Measurements from ENCODE around the gene FCGR3B.
"Not testable (repeated sequence)": the region's sequence is repeated elsewhere in the genome, so short reads cannot be mapped to it uniquely, and the experiment has no call there.

DNA sequence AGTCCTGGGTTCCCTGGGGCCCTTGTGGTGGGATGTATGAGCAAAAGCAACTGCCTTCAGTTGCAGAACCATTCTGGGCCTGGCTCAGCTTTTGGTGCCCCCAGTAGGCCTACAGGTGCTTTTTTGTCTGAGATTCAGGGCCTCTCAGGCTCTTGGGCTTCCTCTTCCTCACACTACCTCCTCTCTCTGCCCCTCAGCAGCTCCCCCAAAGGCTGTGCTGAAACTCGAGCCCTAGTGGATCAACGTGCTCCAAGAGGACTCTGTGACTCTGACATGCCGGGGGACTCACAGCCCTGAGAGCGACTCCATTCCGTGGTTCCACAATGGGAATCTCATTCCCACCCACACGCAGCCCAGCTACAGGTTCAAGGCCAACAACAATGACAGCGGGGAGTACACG, 41.6 kb downstream of the FCGR3B start:
- TF ChIP-seq, protein P1, sequence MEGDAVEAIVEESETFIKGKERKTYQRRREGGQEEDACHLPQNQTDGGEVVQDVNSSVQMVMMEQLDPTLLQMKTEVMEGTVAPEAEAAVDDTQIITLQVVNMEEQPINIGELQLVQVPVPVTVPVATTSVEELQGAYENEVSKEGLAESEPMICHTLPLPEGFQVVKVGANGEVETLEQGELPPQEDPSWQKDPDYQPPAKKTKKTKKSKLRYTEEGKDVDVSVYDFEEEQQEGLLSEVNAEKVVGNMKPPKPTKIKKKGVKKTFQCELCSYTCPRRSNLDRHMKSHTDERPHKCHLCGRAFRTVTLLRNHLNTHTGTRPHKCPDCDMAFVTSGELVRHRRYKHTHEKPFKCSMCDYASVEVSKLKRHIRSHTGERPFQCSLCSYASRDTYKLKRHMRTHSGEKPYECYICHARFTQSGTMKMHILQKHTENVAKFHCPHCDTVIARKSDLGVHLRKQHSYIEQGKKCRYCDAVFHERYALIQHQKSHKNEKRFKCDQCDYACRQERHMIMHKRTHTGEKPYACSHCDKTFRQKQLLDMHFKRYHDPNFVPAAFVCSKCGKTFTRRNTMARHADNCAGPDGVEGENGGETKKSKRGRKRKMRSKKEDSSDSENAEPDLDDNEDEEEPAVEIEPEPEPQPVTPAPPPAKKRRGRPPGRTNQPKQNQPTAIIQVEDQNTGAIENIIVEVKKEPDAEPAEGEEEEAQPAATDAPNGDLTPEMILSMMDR (IDR thresholded peaks at IDR 0.05; ENCODE audit: low read depth, low read length, missing input control): not testable (repeated sequence)
- TF ChIP-seq GABPA (IDR thresholded peaks at IDR 0.05 in 1 of 2, conservative IDR thresholded peaks at IDR 0.05 in 1 of 2); HNF4A (conservative IDR thresholded peaks at IDR 0.05); NR2F2 (IDR thresholded peaks at IDR 0.05); FOXA2 (IDR thresholded peaks at IDR 0.05); YY1 (IDR thresholded peaks at IDR 0.05); RXRA (IDR thresholded peaks at IDR 0.05); FOXA1 (IDR thresholded peaks at IDR 0.05); JUND (IDR thresholded peaks at IDR 0.05); RAD21 (IDR thresholded peaks at IDR 0.05): not testable (repeated sequence)
- TF ChIP-seq, protein P2, sequence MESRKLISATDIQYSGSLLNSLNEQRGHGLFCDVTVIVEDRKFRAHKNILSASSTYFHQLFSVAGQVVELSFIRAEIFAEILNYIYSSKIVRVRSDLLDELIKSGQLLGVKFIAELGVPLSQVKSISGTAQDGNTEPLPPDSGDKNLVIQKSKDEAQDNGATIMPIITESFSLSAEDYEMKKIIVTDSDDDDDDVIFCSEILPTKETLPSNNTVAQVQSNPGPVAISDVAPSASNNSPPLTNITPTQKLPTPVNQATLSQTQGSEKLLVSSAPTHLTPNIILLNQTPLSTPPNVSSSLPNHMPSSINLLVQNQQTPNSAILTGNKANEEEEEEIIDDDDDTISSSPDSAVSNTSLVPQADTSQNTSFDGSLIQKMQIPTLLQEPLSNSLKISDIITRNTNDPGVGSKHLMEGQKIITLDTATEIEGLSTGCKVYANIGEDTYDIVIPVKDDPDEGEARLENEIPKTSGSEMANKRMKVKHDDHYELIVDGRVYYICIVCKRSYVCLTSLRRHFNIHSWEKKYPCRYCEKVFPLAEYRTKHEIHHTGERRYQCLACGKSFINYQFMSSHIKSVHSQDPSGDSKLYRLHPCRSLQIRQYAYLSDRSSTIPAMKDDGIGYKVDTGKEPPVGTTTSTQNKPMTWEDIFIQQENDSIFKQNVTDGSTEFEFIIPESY (IDR thresholded peaks at IDR 0.05): not testable (repeated sequence)
- TF ChIP-seq, protein P3, sequence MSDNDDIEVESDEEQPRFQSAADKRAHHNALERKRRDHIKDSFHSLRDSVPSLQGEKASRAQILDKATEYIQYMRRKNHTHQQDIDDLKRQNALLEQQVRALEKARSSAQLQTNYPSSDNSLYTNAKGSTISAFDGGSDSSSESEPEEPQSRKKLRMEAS (IDR thresholded peaks at IDR 0.05): not testable (repeated sequence)
- TF ChIP-seq, protein P4, sequence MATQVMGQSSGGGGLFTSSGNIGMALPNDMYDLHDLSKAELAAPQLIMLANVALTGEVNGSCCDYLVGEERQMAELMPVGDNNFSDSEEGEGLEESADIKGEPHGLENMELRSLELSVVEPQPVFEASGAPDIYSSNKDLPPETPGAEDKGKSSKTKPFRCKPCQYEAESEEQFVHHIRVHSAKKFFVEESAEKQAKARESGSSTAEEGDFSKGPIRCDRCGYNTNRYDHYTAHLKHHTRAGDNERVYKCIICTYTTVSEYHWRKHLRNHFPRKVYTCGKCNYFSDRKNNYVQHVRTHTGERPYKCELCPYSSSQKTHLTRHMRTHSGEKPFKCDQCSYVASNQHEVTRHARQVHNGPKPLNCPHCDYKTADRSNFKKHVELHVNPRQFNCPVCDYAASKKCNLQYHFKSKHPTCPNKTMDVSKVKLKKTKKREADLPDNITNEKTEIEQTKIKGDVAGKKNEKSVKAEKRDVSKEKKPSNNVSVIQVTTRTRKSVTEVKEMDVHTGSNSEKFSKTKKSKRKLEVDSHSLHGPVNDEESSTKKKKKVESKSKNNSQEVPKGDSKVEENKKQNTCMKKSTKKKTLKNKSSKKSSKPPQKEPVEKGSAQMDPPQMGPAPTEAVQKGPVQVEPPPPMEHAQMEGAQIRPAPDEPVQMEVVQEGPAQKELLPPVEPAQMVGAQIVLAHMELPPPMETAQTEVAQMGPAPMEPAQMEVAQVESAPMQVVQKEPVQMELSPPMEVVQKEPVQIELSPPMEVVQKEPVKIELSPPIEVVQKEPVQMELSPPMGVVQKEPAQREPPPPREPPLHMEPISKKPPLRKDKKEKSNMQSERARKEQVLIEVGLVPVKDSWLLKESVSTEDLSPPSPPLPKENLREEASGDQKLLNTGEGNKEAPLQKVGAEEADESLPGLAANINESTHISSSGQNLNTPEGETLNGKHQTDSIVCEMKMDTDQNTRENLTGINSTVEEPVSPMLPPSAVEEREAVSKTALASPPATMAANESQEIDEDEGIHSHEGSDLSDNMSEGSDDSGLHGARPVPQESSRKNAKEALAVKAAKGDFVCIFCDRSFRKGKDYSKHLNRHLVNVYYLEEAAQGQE (IDR thresholded peaks at IDR 0.05): not testable (repeated sequence)
- TF ChIP-seq, protein P5, sequence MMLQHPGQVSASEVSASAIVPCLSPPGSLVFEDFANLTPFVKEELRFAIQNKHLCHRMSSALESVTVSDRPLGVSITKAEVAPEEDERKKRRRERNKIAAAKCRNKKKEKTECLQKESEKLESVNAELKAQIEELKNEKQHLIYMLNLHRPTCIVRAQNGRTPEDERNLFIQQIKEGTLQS (IDR thresholded peaks at IDR 0.05): not testable (repeated sequence)

Measured in liver (tissue), 3 donors.